Measurements from ENCODE around the gene AKT2. TPM values are rescaled to one million over a fixed set of nuclear protein-coding genes. Genes with fewer than 3 reads are reported as not detected.
A peak's percentile ranks its signal among the peaks of the same experiment; 100 is the strongest.

AKT2 gene
- polyA plus RNA-seq, 2 of the 4 experiments (the other 2 are of a cell fraction), result 136 to 159 TPM

GRCh38 chr19:40267601-40267997 is 17.5 kb downstream of the AKT2 start:
- H3K4me3 ChIP-seq, result no peak overlapping the region
- 89% methylated on average over 6 of the region's 6 CpGs for WGBS (ENCODE audit: missing lambda C conversion rate)
- ChIA-PET CTCF (interaction anchor here (1.2 to 10.4 kb wide), 5 partner anchors 13 to 127 kb away, joined by 3 to 86 read pairs (median 4); partner anchors contain the start of gene AKT2), POLR2A (no interaction called here)
- FAIRE-seq (no peak), ATAC-seq (no peak), DNase-seq (ENCODE audit: low read depth in 1 of 2, low spot score in 1 of 2) (no peak)
- no peak for TF ChIP-seq FOXS1 (CRISPR knock-in tag; IDR thresholded peaks at IDR 0.05)
- TF ChIP-seq HOXB5 (CRISPR knock-in tag; IDR thresholded peaks at IDR 0.05), result no peak
- no peak for TF ChIP-seq RCOR1 (IDR thresholded peaks at IDR 0.05; ENCODE audit: low read depth, low read length)
- TF ChIP-seq FOSL2 (IDR thresholded peaks at IDR 0.05), result no peak
- TF ChIP-seq FOSL2 (CRISPR knock-in tag; IDR thresholded peaks at IDR 0.05), result no peak
- no peak for TF ChIP-seq RFX5 (IDR thresholded peaks at IDR 0.05)
- TF ChIP-seq ZSCAN20 (CRISPR knock-in tag; IDR thresholded peaks at IDR 0.05), result no peak
- no peak for TF ChIP-seq PHF8 (IDR thresholded peaks at IDR 0.05; ENCODE audit: borderline replicate concordance, low read depth)
- no peak for TF ChIP-seq HMGXB4 (CRISPR knock-in tag; IDR thresholded peaks at IDR 0.05; ENCODE audit: borderline replicate concordance)
- TF ChIP-seq CHD2 (IDR thresholded peaks at IDR 0.05; ENCODE audit: low read length, partially characterized antibody), result no peak
- TF ChIP-seq JUNB (IDR thresholded peaks at IDR 0.05), result no peak
- no peak for TF ChIP-seq CHD4 (IDR thresholded peaks at IDR 0.05; ENCODE audit: borderline replicate concordance)
- TF ChIP-seq NR3C1 (IDR thresholded peaks at IDR 0.05), result no peak
- no peak for TF ChIP-seq KDM1A (IDR thresholded peaks at IDR 0.05; ENCODE audit: low read depth)
- TF ChIP-seq ATOH8 (CRISPR knock-in tag; IDR thresholded peaks at IDR 0.05; ENCODE audit: low read depth), result no peak
- no peak for TF ChIP-seq EP300 (IDR thresholded peaks at IDR 0.05)
- no peak for TF ChIP-seq POLR2AphosphoS2 (conservative IDR thresholded peaks at IDR 0.05; ENCODE audit: low read length)
- no peak for TF ChIP-seq USF2 (IDR thresholded peaks at IDR 0.05)
- H3K27ac ChIP-seq, result no peak overlapping the region
- no peak overlapping the region for H3K4me2 ChIP-seq
- H3K9me3 ChIP-seq, result no peaks in the 10 kb centered on the region
- H3K4me1 ChIP-seq, result no peaks in the 10 kb centered on the region

GRCh38 chr19:40266912-40267600 is 18.1 kb downstream of the AKT2 start:
- Histone ChIP-seq H3K4me1 (no peaks in the 10 kb centered on the region), H3K9me3 (no peaks in the 10 kb centered on the region), H3K27ac (no peak overlapping the region), H3K4me3 (no peak overlapping the region), H3K4me2 (no peak overlapping the region)
- CTCF ChIA-PET, result interaction anchor here (1.0 to 10.4 kb wide), 7 partner anchors 13 to 127 kb away, joined by 3 to 86 read pairs (median 4); partner anchors contain the start of gene AKT2
- WGBS (ENCODE audit: missing lambda C conversion rate), result 91% methylated on average over 15 of the region's 15 CpGs
- DNase-seq (ENCODE audit: low read depth in 1 of 2, low spot score in 1 of 2) (no peak), FAIRE-seq (no peak), ATAC-seq (no peak)
- TF ChIP-seq CHD4 (IDR thresholded peaks at IDR 0.05; ENCODE audit: borderline replicate concordance) (no peak), GATA3 (IDR thresholded peaks at IDR 0.05; ENCODE audit: borderline replicate concordance) (no peak), ZFP36 (IDR thresholded peaks at IDR 0.05; ENCODE audit: borderline replicate concordance, partially characterized antibody) (peak; percentile 62), EHF (CRISPR knock-in tag; IDR thresholded peaks at IDR 0.05) (no peak), HDAC2 (IDR thresholded peaks at IDR 0.05) (no peak), JUN (IDR thresholded peaks at IDR 0.05) (no peak)
- POLR2A ChIA-PET, result no interaction called here
